Mesothelial cell of epicardium (in vitro differentiated cells): ENCODE data around the gene TDRD3. TPM values are rescaled to one million over a fixed set of nuclear protein-coding genes. Genes with fewer than 3 reads are reported as not detected.

Experiments used
- DNase-seq, 2 experiments: peaks; one replicate each; pipeline ENCODE4 v3.0.0; 2021; ENCODE audit warnings: low spot score in 2 of 2; ENCODE audit not compliant: unreplicated experiment in 2 of 2
- H3K27ac Mint-ChIP-seq: 2 replicates; pipeline ENCODE4 v1.8.0; 2021; ENCODE audit warnings: mixed read lengths
- H3K27me3 Mint-ChIP-seq: 2 replicates; pipeline ENCODE4 v1.8.0; 2021; ENCODE audit warnings: low read depth, mixed read lengths
- H3K36me3 Mint-ChIP-seq: 2 replicates; pipeline ENCODE4 v1.8.0; 2021; ENCODE audit warnings: mixed read lengths
- H3K4me1 Mint-ChIP-seq: 2 replicates; pipeline ENCODE4 v1.8.0; 2021; ENCODE audit warnings: mixed read lengths
- H3K4me3 Mint-ChIP-seq: 2 replicates; pipeline ENCODE4 v1.8.0; 2021; ENCODE audit warnings: mild to moderate bottlenecking, moderate library complexity, mixed read lengths
- H3K9me3 Mint-ChIP-seq: 2 replicates; pipeline ENCODE4 v1.8.0; 2021; ENCODE audit warnings: mixed read lengths
- CTCF ChIP-seq: fragments of 200-600 bp; sonication (generic); IDR thresholded peaks from one replicate; pipeline ENCODE4 v1.5.0; 2021; ENCODE audit warnings: antibody characterized with exemption; ENCODE audit not compliant: unreplicated experiment
- total RNA-seq: library from RNA; stranded (reverse); gene quantifications from 3 replicates; pipeline ENCODE4 v1.2.1, GENCODE V29; 2021

Gene TDRD3
- total RNA-seq, 1 donor from 2014 or later = 50.6 TPM

- H3K27ac Mint-ChIP-seq = no peak overlapping the region
- peaks cover 3% of the 10 kb centered on the region for H3K9me3 Mint-ChIP-seq
- H3K4me1 Mint-ChIP-seq = no peaks in the 10 kb centered on the region
- H3K4me3 Mint-ChIP-seq = no peak overlapping the region
- H3K27me3 Mint-ChIP-seq = peaks cover 23% of the 10 kb centered on the region
- TF ChIP-seq CTCF = no peak
- H3K36me3 Mint-ChIP-seq = no peaks in the 10 kb centered on the region
- DNase-seq = no peak
Measured at GRCh38 chr13:60620611-60621395, 223.8 kb downstream of the TDRD3 start.

GRCh38 chr13:60623151-60623550 lies 226.1 kb downstream of the TDRD3 start:
- Mint-ChIP-seq H3K27me3 (peaks cover 29% of the 10 kb centered on the region), H3K4me3 (no peak overlapping the region), H3K36me3 (no peaks in the 10 kb centered on the region), H3K4me1 (no peaks in the 10 kb centered on the region), H3K27ac (no peak overlapping the region), H3K9me3 (peaks cover 3% of the 10 kb centered on the region)
- no peak for DNase-seq
- TF ChIP-seq CTCF = no peak

Other genes with a start within 250 kb of the TDRD3 start
- gene DIAPH3, start 233.3 kb upstream of the TDRD3 start, total RNA-seq = 13.4 to 16.8 TPM (median 16.5 TPM) in 3 replicates